SK-N-SH treated with all-trans-retinoic acid at 6 μM for 48 hours (cell line): ENCODE results near the gene CDON.

Experiments
- BACH2 ChIP-seq: fragments of 250-450 bp; sonication (Bioruptor Pico); IDR thresholded peaks from 2 replicates; pipeline ENCODE4 v1.9.0; 2021; ENCODE audit warnings: mild to moderate bottlenecking, borderline replicate concordance
- GLIS3 ChIP-seq: fragments of 250-450 bp; sonication (Bioruptor Pico); IDR thresholded peaks from 2 replicates; pipeline ENCODE4 v1.5.0; 2020; ENCODE audit warnings: mild to moderate bottlenecking, moderate library complexity
- ZNF565 ChIP-seq: fragments of 450-650 bp; formaldehyde crosslinking; conservative IDR thresholded peaks from 2 replicates; pipeline ENCODE4 v1.5.0; 2020; ENCODE audit warnings: low read depth, mild to moderate bottlenecking, moderate library complexity
- TF ChIP-seq, protein P1 (sequence below): fragments of 250-450 bp; sonication (Bioruptor Pico); IDR thresholded peaks from 2 replicates; pipeline ENCODE4 v1.8.0; 2020; ENCODE audit warnings: mild to moderate bottlenecking, moderate library complexity, borderline replicate concordance
- TF ChIP-seq, protein P2 (sequence below): fragments of 250-450 bp; sonication (Bioruptor Pico); IDR thresholded peaks from 2 replicates; pipeline ENCODE4 v1.5.1; 2020; ENCODE audit warnings: low read depth, mild to moderate bottlenecking, moderate library complexity
- TF ChIP-seq, protein P3 (sequence below): fragments of 250-450 bp; sonication (Bioruptor Pico); IDR thresholded peaks from 2 replicates; pipeline ENCODE4 v1.8.0; 2021; ENCODE audit warnings: low read depth, mild to moderate bottlenecking, moderate library complexity, borderline replicate concordance

DNA sequence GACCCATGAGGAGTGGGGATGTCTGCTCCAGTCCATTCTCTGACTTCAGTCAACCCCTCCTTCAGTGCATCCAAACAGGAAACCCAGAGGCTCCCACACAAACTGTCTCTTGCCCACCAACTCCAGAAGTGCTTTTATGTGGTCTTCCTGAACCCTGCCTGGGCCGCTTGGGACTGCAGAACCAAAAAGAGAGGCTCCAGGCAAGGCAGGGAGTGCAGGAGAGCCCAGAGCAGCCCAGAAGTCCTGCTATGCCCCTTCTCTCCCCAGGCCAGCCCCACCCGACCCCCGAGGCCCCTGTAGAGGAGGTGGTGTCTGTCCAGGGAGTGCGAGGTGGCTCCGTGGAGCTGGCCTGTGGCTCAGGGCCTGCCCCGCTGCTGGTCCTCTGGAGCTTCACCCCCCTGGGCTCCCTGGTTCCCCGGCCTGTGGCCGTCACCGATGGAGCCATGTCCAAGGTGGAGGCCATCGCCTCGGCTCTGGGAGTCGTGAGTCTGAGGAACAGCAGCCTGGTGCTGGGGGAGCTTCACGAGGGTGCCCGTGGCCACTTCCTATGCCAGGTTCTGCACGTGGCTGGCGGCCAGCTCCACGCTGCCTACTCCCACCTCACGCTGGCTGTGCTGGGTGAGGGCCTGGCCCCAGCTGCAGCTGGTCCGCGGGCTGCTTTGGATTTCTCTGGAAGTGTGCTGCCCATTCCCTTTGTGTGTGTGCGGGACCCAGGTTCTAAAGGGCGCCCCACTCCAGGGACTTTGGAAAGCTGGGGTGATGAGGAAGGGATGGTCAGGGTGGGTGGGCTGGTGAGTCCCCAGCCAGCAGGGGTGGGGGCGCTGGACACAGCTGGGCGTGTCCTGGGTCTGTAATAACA, 115.0 kb downstream of the CDON start:
- TF ChIP-seq, protein P1, sequence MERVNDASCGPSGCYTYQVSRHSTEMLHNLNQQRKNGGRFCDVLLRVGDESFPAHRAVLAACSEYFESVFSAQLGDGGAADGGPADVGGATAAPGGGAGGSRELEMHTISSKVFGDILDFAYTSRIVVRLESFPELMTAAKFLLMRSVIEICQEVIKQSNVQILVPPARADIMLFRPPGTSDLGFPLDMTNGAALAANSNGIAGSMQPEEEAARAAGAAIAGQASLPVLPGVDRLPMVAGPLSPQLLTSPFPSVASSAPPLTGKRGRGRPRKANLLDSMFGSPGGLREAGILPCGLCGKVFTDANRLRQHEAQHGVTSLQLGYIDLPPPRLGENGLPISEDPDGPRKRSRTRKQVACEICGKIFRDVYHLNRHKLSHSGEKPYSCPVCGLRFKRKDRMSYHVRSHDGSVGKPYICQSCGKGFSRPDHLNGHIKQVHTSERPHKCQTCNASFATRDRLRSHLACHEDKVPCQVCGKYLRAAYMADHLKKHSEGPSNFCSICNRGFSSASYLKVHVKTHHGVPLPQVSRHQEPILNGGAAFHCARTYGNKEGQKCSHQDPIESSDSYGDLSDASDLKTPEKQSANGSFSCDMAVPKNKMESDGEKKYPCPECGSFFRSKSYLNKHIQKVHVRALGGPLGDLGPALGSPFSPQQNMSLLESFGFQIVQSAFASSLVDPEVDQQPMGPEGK (CRISPR knock-in tag), result no peak
- TF ChIP-seq GLIS3 (CRISPR knock-in tag) (no peak), ZNF565 (CRISPR knock-in tag) (no peak), BACH2 (CRISPR knock-in tag) (no peak)
- TF ChIP-seq, protein P2, sequence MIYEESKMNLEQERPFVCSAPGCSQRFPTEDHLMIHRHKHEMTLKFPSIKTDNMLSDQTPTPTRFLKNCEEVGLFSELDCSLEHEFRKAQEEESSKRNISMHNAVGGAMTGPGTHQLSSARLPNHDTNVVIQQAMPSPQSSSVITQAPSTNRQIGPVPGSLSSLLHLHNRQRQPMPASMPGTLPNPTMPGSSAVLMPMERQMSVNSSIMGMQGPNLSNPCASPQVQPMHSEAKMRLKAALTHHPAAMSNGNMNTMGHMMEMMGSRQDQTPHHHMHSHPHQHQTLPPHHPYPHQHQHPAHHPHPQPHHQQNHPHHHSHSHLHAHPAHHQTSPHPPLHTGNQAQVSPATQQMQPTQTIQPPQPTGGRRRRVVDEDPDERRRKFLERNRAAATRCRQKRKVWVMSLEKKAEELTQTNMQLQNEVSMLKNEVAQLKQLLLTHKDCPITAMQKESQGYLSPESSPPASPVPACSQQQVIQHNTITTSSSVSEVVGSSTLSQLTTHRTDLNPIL (CRISPR knock-in tag), result no peak
- TF ChIP-seq, protein P3, sequence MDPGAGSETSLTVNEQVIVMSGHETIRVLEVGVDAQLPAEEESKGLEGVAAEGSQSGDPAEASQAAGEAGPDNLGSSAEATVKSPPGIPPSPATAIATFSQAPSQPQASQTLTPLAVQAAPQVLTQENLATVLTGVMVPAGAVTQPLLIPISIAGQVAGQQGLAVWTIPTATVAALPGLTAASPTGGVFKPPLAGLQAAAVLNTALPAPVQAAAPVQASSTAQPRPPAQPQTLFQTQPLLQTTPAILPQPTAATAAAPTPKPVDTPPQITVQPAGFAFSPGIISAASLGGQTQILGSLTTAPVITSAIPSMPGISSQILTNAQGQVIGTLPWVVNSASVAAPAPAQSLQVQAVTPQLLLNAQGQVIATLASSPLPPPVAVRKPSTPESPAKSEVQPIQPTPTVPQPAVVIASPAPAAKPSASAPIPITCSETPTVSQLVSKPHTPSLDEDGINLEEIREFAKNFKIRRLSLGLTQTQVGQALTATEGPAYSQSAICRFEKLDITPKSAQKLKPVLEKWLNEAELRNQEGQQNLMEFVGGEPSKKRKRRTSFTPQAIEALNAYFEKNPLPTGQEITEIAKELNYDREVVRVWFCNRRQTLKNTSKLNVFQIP, result no peak
